Measurements from ENCODE around the gene NOL8. TPM values are rescaled to one million over a fixed set of nuclear protein-coding genes. Genes with fewer than 3 reads are reported as not detected.

Gene NOL8
- total RNA-seq, 1 donor from 2014 or later, result 19.8 TPM

DNA sequence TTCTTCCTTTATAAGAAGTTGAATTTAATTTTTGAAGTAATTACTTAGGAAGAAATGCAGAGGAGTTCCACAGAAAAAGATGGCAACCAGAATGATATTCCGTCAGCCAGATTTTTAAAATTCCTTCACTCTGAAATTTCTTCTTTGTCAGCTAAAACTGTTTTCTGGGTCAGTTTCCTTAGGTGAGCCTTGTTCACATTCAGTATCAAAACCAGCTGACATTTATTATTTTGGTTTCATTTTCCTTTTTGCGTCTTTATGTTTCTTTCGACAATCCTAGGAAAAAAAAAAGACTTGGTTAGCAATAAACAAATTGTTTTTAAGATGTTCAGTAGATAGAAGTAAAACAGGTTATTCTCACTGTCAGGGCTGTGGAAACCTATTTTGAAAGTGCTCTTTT, 27.5 kb downstream of the NOL8 start:
- no peak overlapping the region for H3K4me3 ChIP-seq (ENCODE audit: low read depth, low read length)
- no peak for DNase-seq (ENCODE audit: low read depth)
- TF ChIP-seq, protein P1, sequence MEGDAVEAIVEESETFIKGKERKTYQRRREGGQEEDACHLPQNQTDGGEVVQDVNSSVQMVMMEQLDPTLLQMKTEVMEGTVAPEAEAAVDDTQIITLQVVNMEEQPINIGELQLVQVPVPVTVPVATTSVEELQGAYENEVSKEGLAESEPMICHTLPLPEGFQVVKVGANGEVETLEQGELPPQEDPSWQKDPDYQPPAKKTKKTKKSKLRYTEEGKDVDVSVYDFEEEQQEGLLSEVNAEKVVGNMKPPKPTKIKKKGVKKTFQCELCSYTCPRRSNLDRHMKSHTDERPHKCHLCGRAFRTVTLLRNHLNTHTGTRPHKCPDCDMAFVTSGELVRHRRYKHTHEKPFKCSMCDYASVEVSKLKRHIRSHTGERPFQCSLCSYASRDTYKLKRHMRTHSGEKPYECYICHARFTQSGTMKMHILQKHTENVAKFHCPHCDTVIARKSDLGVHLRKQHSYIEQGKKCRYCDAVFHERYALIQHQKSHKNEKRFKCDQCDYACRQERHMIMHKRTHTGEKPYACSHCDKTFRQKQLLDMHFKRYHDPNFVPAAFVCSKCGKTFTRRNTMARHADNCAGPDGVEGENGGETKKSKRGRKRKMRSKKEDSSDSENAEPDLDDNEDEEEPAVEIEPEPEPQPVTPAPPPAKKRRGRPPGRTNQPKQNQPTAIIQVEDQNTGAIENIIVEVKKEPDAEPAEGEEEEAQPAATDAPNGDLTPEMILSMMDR (conservative IDR thresholded peaks at IDR 0.05; ENCODE audit: low read depth, low read length), result no peak

DNA sequence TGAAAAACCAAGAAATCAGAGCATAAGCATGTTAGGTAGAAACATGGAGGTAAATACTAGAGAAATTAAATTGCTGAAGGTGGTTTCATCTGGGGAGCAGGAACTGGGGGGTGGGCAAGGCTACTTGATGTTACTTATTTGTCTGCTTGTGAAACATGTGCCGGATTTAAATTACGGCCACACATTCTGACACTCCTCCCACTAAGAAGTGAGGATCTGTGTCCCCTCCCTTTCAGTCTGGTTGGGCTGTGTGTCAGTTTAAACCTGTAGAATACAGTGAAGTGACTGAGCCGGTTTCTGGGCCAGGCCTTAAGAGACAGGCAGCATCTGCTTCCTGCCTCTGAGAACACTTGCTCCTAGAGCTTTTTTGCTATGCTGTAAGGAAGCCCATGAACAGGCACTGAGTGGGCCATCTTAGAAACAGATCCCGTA, 29.3 kb downstream of the NOL8 start:
- DNase-seq (ENCODE audit: low read depth), result no peak
- TF ChIP-seq, protein P1 (conservative IDR thresholded peaks at IDR 0.05; ENCODE audit: low read depth, low read length), result no peak
- H3K4me3 ChIP-seq (ENCODE audit: low read depth, low read length), result no peak overlapping the region

DNA sequence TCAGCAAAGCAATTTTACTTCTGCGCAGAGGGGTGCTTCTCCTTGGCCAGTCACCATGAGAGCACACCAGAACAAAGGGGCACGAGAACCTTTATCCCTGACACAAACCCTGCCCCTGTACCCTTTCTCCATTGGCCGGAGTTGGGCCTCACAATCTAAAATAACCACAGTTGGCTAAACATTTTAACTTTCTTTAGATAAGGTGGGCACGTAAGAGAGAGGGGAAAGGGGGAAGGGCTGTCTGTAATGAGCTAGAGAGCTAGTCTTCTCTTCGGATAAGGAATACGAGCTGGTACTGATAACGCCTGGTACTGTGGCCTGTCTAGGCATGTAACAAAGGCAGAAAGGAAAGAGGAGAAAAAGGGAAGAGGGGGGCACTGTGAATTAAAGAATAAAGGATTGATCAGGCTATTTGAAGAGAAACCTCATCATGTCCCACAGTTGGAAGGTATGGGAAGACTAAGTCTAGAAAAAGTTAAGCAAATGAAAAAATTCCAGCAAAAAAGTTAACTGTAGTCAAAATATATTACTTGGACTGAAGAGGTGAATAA, 29.8 kb downstream of the NOL8 start:
- TF ChIP-seq, protein P1 (conservative IDR thresholded peaks at IDR 0.05; ENCODE audit: low read depth, low read length), result no peak
- no peak overlapping the region for H3K4me3 ChIP-seq (ENCODE audit: low read depth, low read length)

DNA sequence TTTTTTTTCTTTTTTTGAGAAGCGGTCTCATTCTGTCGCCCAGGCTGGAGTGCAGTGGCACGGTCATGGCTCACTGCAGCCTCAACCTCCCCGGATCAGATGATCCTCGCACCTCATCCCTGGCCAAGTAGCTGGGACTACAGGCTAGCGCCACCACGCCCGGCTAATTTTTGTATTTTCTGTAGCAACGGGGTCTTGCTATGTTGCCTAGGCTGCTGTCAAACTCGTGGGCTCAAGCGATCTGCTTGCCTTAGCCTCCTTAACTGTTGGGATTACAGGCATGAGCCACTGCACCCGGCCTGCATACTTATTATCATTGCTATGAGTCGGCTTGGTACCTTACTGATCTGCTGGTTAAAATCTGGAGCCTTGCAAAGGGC, 30.9 kb downstream of the NOL8 start:
- TF ChIP-seq, protein P1 (conservative IDR thresholded peaks at IDR 0.05; ENCODE audit: low read depth, low read length), result no peak
- DNase-seq (ENCODE audit: low read depth), result no peak

More for the DNA sequence above, 29.8 kb downstream of the NOL8 start:
- DNase-seq (ENCODE audit: low read depth), result no peak

DNA sequence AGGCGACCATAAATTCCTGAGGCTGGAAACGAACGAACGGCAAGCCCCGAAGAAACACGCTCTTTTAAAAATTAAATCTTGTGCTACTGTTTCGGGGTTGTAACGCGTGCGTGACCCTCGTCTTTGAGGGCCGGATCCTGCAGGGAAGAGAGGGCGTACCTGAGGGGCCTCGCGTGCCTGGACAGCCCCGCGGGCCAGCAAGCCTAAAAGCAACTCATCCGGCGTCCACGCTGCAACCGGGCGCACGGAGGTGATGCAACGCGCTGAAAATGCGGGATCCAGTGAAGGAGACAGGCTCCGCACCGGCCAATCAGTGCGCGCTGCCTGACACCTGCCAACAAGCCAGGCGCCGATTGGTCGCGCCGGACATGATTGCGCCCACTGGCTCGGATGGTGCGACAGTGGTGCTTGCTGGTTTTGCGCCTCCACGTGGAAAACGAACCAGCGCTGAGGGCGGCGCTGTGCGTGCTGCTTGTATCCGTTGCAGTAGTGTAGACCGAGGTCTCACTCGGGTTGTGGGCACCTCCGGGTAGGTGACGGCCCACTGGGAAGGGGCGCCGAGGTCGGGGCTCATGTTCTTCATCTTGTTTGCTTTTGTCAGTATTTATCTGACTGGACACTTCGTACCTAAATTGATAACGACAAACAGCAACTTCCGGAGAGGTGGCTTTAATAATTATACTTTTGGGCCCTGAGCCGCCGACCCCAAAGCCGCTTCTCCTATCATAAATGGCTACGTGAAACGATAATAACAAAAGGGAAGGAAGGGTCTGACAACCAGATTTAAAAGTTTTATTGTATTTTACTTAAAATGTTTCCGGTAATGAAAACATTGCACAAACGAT, 31.5 kb downstream of the NOL8 start, which contains the start of gene IARS1:
Gene IARS1 (minus strand): TSS at position 246 of the 845 bp plus-strand sequence. CDS start 4,278 bp downstream, outside the sequence.
- TF ChIP-seq, protein P1 (conservative IDR thresholded peaks at IDR 0.05; ENCODE audit: low read depth, low read length), result peak; percentile 43
- peak; percentile 70 for DNase-seq (ENCODE audit: low read depth)
- peak within 1 kb of the TSS; percentile 92 for H3K4me3 ChIP-seq (ENCODE audit: low read depth, low read length)

More for the DNA sequence above, 30.9 kb downstream of the NOL8 start:
- peak overlapping the region; percentile 92 for H3K4me3 ChIP-seq (ENCODE audit: low read depth, low read length)

DNA sequence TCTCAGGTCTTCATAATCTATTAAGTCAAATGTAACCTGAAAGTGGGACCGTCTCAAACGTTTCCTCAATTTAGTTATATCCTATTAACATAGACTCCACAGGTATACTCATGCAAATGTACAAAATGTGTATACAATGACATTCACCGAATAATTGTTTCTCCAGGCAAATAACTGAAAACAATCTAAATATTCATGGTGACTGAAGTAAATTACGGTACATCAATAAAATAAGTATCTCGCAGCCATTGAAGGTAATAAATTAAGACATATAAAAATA, 32.1 kb downstream of the NOL8 start:
- no peak for DNase-seq (ENCODE audit: low read depth)
- peak overlapping the region; percentile 92 for H3K4me3 ChIP-seq (ENCODE audit: low read depth, low read length)
- TF ChIP-seq, protein P1 (conservative IDR thresholded peaks at IDR 0.05; ENCODE audit: low read depth, low read length), result no peak

All from epithelial cell of proximal tubule (primary cell).